Measurements from ENCODE around the gene PTPRK.
"Not testable (repeated sequence)": the region's sequence is repeated elsewhere in the genome, so short reads cannot be mapped to it uniquely, and the experiment has no call there.

PTPRK gene

GRCh38 chr6:128437685-128438084, 82.7 kb downstream of the PTPRK start:
- no peak for ATAC-seq

GRCh38 chr6:128434752-128435151, 85.6 kb downstream of the PTPRK start:
- not testable (repeated sequence) for ATAC-seq

GRCh38 chr6:128432394-128432793, 88.0 kb downstream of the PTPRK start:
- no peak for ATAC-seq

DNA sequence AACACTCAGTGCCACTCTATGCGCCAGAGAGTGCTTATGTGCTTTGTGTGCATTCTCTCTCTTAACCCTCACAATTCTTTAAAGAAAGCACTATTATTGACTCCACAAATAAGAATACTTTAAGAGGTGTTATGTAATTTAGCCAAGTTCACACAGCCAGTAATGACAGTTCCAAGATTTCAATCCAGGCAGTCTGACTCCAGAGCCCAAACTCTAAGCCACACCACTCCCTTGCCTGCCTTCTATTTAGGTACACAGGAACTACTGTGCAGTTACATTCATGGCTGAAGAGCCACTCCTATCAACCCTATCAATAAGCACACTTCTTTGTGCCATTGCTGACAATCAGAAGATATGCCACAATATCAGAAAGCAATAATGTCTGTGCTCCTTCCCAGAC, 93.3 kb downstream of the PTPRK start:
- ATAC-seq, result no peak

- ATAC-seq, result no peak
These were observed 94.5 kb downstream of the PTPRK start for GRCh38 chr6:128425856-128426255.

DNA sequence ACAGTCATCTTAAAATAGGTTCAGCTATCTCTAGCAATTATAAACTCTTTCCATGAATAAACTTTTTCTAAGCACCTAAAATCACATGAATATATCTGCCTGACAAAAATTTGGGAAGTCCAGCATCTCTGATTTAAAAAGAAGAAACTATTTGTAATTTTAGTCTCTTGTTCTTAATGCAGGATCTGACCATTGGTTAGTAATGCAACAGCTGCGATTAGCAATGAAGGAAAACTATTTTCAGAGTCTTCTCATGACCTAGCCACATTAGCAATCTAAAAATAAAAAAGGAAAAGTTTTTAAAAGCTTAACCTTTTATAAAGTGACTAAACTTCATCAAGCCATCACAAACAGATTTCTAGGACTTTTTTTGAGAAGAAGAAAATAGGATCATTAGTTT, 97.5 kb downstream of the PTPRK start:
- no peak for ATAC-seq

DNA sequence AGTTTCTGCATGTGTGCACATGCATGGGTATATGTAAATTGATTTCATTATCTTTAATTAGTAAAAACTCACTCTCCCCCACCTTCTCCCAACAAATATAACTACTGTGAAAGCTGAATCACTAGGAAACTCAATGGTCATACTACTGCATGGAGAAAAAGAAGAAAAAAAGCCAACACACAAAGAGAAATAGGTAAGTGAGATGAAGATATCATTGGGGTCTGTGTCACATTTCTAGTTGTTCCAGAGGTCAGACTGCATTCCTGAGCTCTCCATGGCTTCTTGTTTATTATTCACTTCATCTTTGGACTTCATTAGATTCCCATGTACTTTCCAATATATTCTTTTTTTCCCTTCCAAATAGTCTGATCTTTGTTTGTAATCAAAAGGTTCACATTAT, 98.2 kb downstream of the PTPRK start:
- ATAC-seq, result no peak

DNA sequence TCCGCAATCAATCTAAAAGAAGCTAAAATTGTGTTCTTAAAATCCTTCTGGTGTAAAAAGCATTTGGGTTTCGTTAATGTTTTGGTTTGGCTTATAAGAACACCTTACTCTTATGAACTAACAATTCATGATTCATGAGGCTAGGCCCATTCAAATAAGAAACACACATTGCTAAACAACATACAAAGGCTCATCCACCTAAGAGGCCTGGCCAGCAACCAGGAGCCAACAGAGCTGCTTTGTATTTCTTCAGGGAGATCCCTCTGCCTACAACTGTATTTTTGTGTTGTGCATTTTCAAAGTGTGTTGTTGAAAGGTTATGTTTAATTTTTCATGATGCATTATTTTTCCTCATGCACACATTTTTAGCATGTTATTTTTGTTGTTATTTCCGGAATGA, 98.6 kb downstream of the PTPRK start:
- no peak for ATAC-seq

GRCh38 chr6:128417698-128418097, 102.7 kb downstream of the PTPRK start:
- ATAC-seq, result no peak

DNA sequence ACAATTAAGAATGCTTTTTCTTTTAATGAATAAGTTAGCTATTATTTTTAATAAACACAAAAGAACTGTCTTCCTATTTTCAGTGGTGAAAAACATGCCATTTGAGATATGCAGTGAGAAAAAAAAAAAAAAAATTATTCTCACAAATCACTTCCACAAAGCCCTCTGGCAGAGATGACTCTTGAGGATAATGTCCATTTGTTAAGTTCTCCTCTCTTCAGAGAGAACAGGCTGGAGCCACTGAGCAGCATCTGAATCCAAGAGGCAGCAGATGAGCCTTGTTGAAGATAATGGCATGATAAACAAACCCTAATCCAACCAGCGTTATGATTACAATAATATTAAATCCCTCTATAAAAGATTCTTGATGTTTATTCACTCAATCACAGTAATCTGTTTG, 105.0 kb downstream of the PTPRK start:
- ATAC-seq, result no peak

- no peak for ATAC-seq
These were observed 105.5 kb downstream of the PTPRK start for GRCh38 chr6:128414943-128415342.

DNA sequence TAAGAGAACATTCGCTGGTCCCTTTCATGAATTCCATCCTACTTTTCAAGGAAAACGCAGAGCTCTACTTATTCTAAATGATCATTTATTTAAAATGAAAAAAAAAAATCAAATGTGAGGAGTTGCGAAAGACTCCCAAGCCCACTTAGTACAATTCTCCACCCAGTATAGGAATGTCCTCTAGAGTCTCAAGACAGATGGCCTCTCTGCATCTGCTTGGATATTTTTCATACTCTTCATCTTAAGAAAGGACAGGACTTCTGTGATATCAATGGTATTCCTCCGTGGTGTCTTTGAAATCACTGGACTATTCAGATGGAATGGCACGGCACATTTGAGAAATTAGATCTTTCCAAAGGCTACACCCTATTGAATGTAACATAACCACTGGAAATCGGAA, 107.1 kb downstream of the PTPRK start:
- no peak for ATAC-seq

- ATAC-seq, result no peak
These were observed 107.7 kb downstream of the PTPRK start for GRCh38 chr6:128412680-128413079.

DNA sequence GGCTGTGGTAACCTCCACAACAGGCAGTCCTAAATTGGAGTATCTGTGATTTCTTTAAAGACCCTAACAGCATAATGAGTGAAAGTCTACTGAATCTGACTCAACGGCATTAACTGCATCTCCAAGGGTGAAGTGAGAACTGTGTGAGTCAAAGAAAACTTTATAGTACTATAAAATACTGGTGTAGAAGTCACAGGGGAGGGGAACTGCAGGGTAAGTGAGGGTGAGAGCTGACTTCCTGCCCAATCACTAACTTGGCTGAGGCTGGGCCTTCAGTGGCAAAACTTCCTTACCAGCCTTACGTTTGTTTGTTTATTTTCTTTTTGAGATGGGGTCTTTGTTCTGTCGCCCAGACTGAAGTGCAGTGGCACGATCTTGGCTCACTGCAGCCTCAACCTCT, 109.8 kb downstream of the PTPRK start:
- ATAC-seq, result no peak

DNA sequence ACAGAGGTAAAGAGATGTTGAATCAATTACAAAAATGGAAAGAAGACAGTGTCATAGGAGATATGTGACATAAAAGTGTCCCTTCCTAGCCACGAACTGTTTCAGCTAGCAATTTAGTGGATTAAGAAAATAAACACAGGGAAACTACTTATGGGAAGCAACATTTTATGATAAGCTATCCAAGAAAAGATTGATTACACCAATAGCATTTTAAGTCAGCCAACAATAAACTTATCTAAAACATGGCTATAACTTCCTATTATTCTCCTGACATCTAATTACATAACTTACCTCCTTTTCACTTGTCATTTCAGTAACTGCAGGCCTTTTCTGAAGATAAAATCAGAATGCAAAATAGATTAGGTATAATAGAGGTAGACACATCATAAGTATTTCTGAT, 111.4 kb downstream of the PTPRK start:
- ATAC-seq, result no peak

- no peak for ATAC-seq
These were observed 113.9 kb downstream of the PTPRK start for GRCh38 chr6:128406453-128406852.

DNA sequence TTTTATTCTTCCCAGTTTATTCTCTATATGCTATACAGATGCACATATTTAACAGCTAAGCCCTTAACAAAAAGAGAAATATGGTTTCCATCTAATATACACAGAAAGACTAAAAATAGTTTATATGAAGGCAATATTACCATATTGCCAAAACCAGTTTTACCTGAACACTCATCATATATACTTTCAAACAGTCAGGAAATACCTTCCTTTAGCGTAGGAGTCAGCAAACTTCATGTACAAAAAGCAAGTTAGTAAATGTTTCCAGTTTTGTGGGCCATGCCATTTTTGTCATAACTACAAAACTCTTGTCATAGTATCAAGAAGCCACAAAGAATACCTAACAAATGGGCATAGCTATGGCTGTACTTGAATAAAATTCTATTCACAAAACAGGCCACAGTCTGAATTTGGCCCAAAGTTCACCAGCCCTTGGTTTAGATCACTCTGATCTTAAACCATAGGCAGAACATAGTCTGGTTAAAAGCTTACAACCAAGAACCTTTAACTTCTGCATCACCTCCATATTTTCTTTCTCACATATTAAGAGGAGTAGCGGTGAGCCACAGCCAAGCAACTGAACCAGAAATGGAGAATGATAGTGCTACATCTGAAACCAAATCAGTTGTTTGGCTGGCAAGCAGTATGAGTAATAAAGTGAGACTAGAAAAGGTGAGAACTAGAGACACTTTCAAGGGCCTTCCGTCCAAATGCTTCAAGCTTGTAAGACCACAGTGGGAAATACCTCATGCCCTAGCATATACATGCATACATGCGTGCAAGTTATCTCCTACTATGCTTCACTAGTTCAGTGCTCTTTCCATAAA, 116.6 kb downstream of the PTPRK start:
- no peak for ATAC-seq

- no peak for ATAC-seq
These were observed 119.5 kb downstream of the PTPRK start for GRCh38 chr6:128400875-128401274.

GRCh38 chr6:128397996-128398395, 122.4 kb downstream of the PTPRK start:
- no peak for ATAC-seq

DNA sequence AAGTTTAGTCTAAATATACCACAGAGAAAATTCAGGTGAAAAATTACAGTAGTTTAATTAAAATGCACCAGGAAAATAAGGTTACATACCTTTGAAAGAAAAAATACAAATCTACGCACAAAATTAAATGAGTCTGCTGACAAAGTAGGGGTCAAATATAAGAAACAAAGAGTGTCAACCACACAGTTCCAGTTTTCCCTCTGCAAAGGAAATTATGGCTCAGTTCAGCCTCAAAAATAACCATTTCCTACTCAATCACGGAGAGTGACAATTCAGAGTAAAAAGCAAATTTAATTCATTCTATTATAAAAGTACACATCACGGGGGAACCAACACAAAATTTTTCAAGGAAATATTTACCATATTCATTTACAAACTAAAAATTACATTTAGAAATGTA, 124.8 kb downstream of the PTPRK start:
- ATAC-seq, result no peak

GRCh38 chr6:128395188-128395587, 125.2 kb downstream of the PTPRK start:
- no peak for ATAC-seq

GRCh38 chr6:128394167-128394566, 126.2 kb downstream of the PTPRK start:
- ATAC-seq, result no peak

DNA sequence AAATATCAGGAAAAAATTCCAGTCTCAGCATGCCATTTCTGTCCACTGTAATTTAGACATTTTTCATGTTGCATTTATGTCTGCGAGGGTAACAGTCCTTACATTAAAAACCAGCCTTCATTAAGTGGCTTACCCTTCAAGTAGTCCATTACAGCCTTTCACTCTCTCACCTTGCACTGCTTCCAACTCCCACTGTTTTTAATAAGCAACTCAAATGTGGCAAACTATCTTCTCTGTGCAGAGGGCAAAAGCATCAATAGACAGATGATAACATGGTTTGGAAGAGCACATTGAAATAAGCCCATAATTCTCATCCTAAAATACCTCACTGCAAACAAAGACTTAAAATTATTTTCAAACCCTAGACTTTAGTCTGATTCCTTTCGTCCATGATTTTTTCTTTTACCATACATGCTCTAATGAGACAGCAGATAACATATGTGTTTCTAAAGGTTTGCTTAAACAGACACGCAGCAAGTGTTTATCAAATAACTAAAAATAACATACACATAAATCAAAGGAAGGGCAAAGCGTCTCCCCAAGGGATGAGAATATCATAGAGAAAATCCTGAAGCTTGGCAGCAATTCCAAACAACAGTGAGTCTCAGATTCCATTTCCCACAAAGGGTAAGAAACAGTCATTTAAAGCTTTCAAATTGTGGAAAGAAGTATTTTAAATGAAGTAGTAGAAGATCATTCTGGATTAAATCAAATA, 130.4 kb downstream of the PTPRK start:
- no peak for ATAC-seq

- no peak for ATAC-seq
These were observed 132.0 kb downstream of the PTPRK start for GRCh38 chr6:128388380-128388779.
